PC-3 (cell line): ENCODE results near the gene TMEM184A. TPM values are rescaled to one million over a fixed set of nuclear protein-coding genes. Genes with fewer than 3 reads are reported as not detected.

ENCODE experiments used
- ATAC-seq: fragments of 200-7000 bp; cut with Tn5 transposase; 2 replicates; pipeline ENCODE4 v1.9.1; 2020; ENCODE audit warnings: mild to moderate bottlenecking, moderate library complexity
- BruUV-seq: library from RNA; stranded (reverse); fragments of 400-500 nt; replicated peaks from 2 replicates; lab custom pipeline; 2021; lab: Mats Ljungman, UMichigan
- CTCF ChIA-PET: fragments of 300-600 bp; sonication (Branson Sonifier 250); formaldehyde crosslinking; loops from one replicate; lab custom pipeline; 2022; ENCODE audit warnings: antibody characterized with exemption; lab: Charles Lee
- POLR2A ChIA-PET: fragments of 300-600 bp; sonication (Branson Sonifier 250); formaldehyde crosslinking; loops from one replicate; lab custom pipeline; 2022; ENCODE audit warnings: antibody characterized with exemption; ENCODE audit not compliant: unreplicated experiment; lab: Charles Lee
- DNase-seq: peaks from one replicate; pipeline ENCODE4 v3.0.0-alpha.2; 2015
- H2AFZ ChIP-seq: fragments of 300-600 bp; sonication (generic); 2 replicates; pipeline ENCODE4 v1.6.0; 2016; ENCODE audit warnings: antibody characterized with exemption, low read length
- H3F3A ChIP-seq: fragments of 300-600 bp; sonication (generic); one replicate; pipeline ENCODE4 v1.6.0; 2017; ENCODE audit warnings: antibody characterized with exemption, low read length, control low read depth, mild to moderate bottlenecking; ENCODE audit not compliant: unreplicated experiment
- H3K27ac ChIP-seq: fragments of 300-600 bp; sonication (generic); 2 replicates; pipeline ENCODE4 v1.5.1; 2016; ENCODE audit warnings: mild to moderate bottlenecking, low read length
- H3K27me3 ChIP-seq: fragments of 300-600 bp; sonication (generic); 2 replicates; pipeline ENCODE4 v1.6.1; 2016; ENCODE audit warnings: low read length, mixed read lengths
- H3K36me3 ChIP-seq: fragments of 300-600 bp; sonication (generic); 2 replicates; pipeline ENCODE4 v1.6.1; 2016; ENCODE audit warnings: low read depth, mixed run types, low read length, mixed read lengths
- H3K4me1 ChIP-seq: fragments of 300-600 bp; sonication (generic); 2 replicates; pipeline ENCODE4 v1.5.1; 2016; ENCODE audit warnings: low read length; ENCODE audit not compliant: insufficient read depth
- H3K4me2 ChIP-seq: fragments of 300-600 bp; sonication (generic); 2 replicates; pipeline ENCODE4 v1.6.0; 2016; ENCODE audit warnings: low read length
- H3K4me3 ChIP-seq: fragments of 300-600 bp; sonication (generic); 2 replicates; pipeline ENCODE4 v1.5.1; 2016; ENCODE audit warnings: mild to moderate bottlenecking, low read length, mixed read lengths
- H3K79me2 ChIP-seq: fragments of 300-600 bp; sonication (generic); 2 replicates; pipeline ENCODE4 v1.6.1; 2017; ENCODE audit warnings: low read length, mixed read lengths
- H3K9ac ChIP-seq: fragments of 300-600 bp; sonication (generic); 2 replicates; pipeline ENCODE4 v1.6.0; 2016; ENCODE audit warnings: mild to moderate bottlenecking, low read length
- H3K9me2 ChIP-seq: fragments of 300-600 bp; sonication (generic); replicated peaks from 2 replicates; pipeline ENCODE4 v1.6.1; 2016; ENCODE audit warnings: mixed run types, low read length, mixed read lengths
- H3K9me3 ChIP-seq: fragments of 300-600 bp; sonication (generic); 2 replicates; pipeline ENCODE4 v1.6.1; 2016; ENCODE audit warnings: low read length, mixed read lengths
- H4K20me1 ChIP-seq: fragments of 300-600 bp; sonication (generic); 2 replicates; pipeline ENCODE4 v1.6.1; 2016; ENCODE audit warnings: low read length, mixed read lengths
- CTCF ChIP-seq: fragments of 300-600 bp; sonication (generic); conservative IDR thresholded peaks from 2 replicates; pipeline ENCODE4 v1.5.1; 2017; ENCODE audit warnings: antibody characterized with exemption, low read depth, mild to moderate bottlenecking, low read length
- EZH2 ChIP-seq: fragments of 300-600 bp; sonication (generic); IDR thresholded peaks from one replicate; pipeline ENCODE4 v1.6.1; 2017; ENCODE audit warnings: antibody characterized with exemption, mild to moderate bottlenecking, low read length; ENCODE audit not compliant: unreplicated experiment
- EZH2phosphoT487 ChIP-seq: fragments of 300-600 bp; sonication (generic); IDR thresholded peaks from 2 replicates; pipeline ENCODE4 v1.6.1; 2018; ENCODE audit warnings: mild to moderate bottlenecking, antibody characterized with exemption, low read length, borderline replicate concordance
- intact Hi-C: fragments of 100-400 bp; cut with micrococcal nuclease; formaldehyde crosslinking; loops from 2 replicates; pipeline ENCODE4 v1.9.0; 2023
- total RNA-seq: library from RNA; depleted of rRNA; stranded (reverse); fragments of >200 nt; gene quantifications from 2 replicates; pipeline ENCODE4 v1.2.3, GENCODE V29; 2014

Gene TMEM184A
- total RNA-seq, 1 experiment from 2014 or later, result 23.1 TPM

GRCh38 chr7:1541431-1542162 lies 14.4 kb downstream of the TMEM184A start:
- Histone ChIP-seq H3K9ac (no peak overlapping the region), H3K27ac (no peak overlapping the region), H3K4me1 (peaks cover 14% of the 10 kb centered on the region), H3K79me2 (peaks cover 34% of the 10 kb centered on the region), H3K9me2 (no peaks in the 10 kb centered on the region), H3F3A (no peaks in the 10 kb centered on the region), H3K4me2 (no peak overlapping the region), H4K20me1 (no peaks in the 10 kb centered on the region), H3K27me3 (no peaks in the 10 kb centered on the region), H3K36me3 (peaks cover 12% of the 10 kb centered on the region), H3K4me3 (no peak overlapping the region), H2AFZ (no peak overlapping the region), H3K9me3 (no peaks in the 10 kb centered on the region)
- no TSS peak for BruUV-seq
- DNase-seq (no peak), ATAC-seq (no peak)
- CTCF ChIA-PET, result no interaction called here
- TF ChIP-seq EZH2phosphoT487 (no peak), EZH2 (no peak), CTCF (no peak)
- POLR2A ChIA-PET, result no interaction called here
- intact Hi-C loops, result no loop called here

GRCh38 chr7:1540776-1541271 lies 15.2 kb downstream of the TMEM184A start:
- Histone ChIP-seq H3K9me2 (no peaks in the 10 kb centered on the region), H3K9ac (no peak overlapping the region), H3K4me2 (no peak overlapping the region), H3K4me1 (peaks cover 18% of the 10 kb centered on the region), H3K27ac (no peak overlapping the region), H3K27me3 (no peaks in the 10 kb centered on the region), H3F3A (no peaks in the 10 kb centered on the region), H3K9me3 (no peaks in the 10 kb centered on the region), H3K36me3 (peaks cover 12% of the 10 kb centered on the region), H4K20me1 (no peaks in the 10 kb centered on the region), H2AFZ (no peak overlapping the region), H3K79me2 (peaks cover 42% of the 10 kb centered on the region), H3K4me3 (no peak overlapping the region)
- ChIA-PET CTCF (no interaction called here), POLR2A (no interaction called here)
- BruUV-seq, result no TSS peak
- DNase-seq, result no peak
- ATAC-seq, result no peak
- TF ChIP-seq CTCF, result no peak
- TF ChIP-seq EZH2, result no peak
- TF ChIP-seq EZH2phosphoT487, result no peak
- intact Hi-C loops, result no loop called here
